ENCODE results near the gene SGIP1.

Gene SGIP1

GRCh38 chr1:66505671-66506392 lies 28.1 kb upstream of the SGIP1 start:
- no peak for DNase-seq (ENCODE audit: low spot score)
- TF ChIP-seq, protein P1, sequence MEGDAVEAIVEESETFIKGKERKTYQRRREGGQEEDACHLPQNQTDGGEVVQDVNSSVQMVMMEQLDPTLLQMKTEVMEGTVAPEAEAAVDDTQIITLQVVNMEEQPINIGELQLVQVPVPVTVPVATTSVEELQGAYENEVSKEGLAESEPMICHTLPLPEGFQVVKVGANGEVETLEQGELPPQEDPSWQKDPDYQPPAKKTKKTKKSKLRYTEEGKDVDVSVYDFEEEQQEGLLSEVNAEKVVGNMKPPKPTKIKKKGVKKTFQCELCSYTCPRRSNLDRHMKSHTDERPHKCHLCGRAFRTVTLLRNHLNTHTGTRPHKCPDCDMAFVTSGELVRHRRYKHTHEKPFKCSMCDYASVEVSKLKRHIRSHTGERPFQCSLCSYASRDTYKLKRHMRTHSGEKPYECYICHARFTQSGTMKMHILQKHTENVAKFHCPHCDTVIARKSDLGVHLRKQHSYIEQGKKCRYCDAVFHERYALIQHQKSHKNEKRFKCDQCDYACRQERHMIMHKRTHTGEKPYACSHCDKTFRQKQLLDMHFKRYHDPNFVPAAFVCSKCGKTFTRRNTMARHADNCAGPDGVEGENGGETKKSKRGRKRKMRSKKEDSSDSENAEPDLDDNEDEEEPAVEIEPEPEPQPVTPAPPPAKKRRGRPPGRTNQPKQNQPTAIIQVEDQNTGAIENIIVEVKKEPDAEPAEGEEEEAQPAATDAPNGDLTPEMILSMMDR (IDR thresholded peaks at IDR 0.05; ENCODE audit: borderline replicate concordance, control extremely low read depth, extremely low read depth, insufficient read depth, missing control alignments): no peak
- in situ Hi-C loops (cut with MboI; ENCODE audit: low sequenced_read_pairs, unreplicated experiment): no loop called here

- TF ChIP-seq, protein P1 (IDR thresholded peaks at IDR 0.05; ENCODE audit: borderline replicate concordance, control extremely low read depth, extremely low read depth, insufficient read depth, missing control alignments): no peak
- DNase-seq (ENCODE audit: low spot score): no peak
- in situ Hi-C loops (cut with MboI; ENCODE audit: low sequenced_read_pairs, unreplicated experiment): no loop called here
These were observed 27.6 kb upstream of the SGIP1 start for GRCh38 chr1:66506393-66506687.

- no peak for DNase-seq (ENCODE audit: low spot score)
- in situ Hi-C loops (cut with MboI; ENCODE audit: low sequenced_read_pairs, unreplicated experiment): no loop called here
- TF ChIP-seq, protein P1 (IDR thresholded peaks at IDR 0.05; ENCODE audit: borderline replicate concordance, control extremely low read depth, extremely low read depth, insufficient read depth, missing control alignments): no peak
These were observed 27.0 kb upstream of the SGIP1 start for GRCh38 chr1:66506991-66507390.

GRCh38 chr1:66510407-66510806 lies 23.5 kb upstream of the SGIP1 start:
- DNase-seq (ENCODE audit: low spot score): no peak
- TF ChIP-seq, protein P1 (IDR thresholded peaks at IDR 0.05; ENCODE audit: borderline replicate concordance, control extremely low read depth, extremely low read depth, insufficient read depth, missing control alignments): no peak
- in situ Hi-C loops (cut with MboI; ENCODE audit: low sequenced_read_pairs, unreplicated experiment): no loop called here

GRCh38 chr1:66511118-66511517 lies 22.8 kb upstream of the SGIP1 start:
- TF ChIP-seq, protein P1 (IDR thresholded peaks at IDR 0.05; ENCODE audit: borderline replicate concordance, control extremely low read depth, extremely low read depth, insufficient read depth, missing control alignments): no peak
- in situ Hi-C loops (cut with MboI; ENCODE audit: low sequenced_read_pairs, unreplicated experiment): no loop called here
- no peak for DNase-seq (ENCODE audit: low spot score)

- DNase-seq (ENCODE audit: low spot score): no peak
- TF ChIP-seq, protein P1 (IDR thresholded peaks at IDR 0.05; ENCODE audit: borderline replicate concordance, control extremely low read depth, extremely low read depth, insufficient read depth, missing control alignments): no peak
- in situ Hi-C loops (cut with MboI; ENCODE audit: low sequenced_read_pairs, unreplicated experiment): no loop called here
These were observed 16.0 kb upstream of the SGIP1 start for GRCh38 chr1:66517959-66518358.

Measured in GM13976 (cell line).